Measurements from ENCODE around the gene KMT2B.

The KMT2B gene

DNA sequence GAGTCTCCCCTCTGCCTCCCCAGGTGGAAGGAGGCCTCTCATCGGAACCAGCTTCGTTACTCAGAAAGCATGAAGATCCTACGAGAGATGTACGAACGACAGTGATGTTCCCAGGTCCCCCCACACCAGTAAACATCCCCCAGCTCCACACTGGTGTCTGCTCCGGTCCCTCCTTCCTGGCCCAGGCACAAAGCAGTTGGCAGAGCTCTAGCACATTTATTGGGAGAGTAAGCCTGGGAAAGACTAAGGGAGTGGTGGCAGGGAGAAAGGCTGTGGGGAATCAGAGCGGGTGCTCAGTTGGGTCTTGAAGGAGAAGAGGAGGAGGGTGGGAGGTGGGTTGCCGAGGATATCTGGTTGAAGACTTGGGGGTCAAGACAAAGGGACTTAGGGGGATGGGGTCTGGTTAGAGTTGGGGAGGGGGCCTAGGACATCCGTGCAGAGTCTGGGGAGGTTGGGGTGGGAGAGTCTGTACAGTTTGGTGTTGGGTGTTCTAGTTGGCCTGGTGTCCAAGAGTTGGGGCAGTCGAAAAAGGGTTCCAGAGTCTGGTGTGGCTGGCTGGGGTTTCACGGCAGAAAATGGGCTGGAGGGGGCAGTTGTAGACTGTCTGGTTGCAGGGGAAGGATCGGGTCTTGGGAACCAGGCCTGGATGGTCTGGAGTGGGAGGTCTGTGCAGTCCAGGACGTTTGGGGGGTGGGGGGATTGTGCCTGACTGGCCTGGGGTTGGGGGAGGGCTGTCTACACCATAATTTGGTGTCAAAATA, 36.7 kb downstream of the KMT2B start:
- TF ChIP-seq, protein P1, sequence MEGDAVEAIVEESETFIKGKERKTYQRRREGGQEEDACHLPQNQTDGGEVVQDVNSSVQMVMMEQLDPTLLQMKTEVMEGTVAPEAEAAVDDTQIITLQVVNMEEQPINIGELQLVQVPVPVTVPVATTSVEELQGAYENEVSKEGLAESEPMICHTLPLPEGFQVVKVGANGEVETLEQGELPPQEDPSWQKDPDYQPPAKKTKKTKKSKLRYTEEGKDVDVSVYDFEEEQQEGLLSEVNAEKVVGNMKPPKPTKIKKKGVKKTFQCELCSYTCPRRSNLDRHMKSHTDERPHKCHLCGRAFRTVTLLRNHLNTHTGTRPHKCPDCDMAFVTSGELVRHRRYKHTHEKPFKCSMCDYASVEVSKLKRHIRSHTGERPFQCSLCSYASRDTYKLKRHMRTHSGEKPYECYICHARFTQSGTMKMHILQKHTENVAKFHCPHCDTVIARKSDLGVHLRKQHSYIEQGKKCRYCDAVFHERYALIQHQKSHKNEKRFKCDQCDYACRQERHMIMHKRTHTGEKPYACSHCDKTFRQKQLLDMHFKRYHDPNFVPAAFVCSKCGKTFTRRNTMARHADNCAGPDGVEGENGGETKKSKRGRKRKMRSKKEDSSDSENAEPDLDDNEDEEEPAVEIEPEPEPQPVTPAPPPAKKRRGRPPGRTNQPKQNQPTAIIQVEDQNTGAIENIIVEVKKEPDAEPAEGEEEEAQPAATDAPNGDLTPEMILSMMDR (IDR thresholded peaks at IDR 0.05; ENCODE audit: insufficient read depth, low read depth, low read length, missing control alignments) = no peak
- no peak for DNase-seq (ENCODE audit: low read depth)
- H3K4me3 ChIP-seq (ENCODE audit: low read length) = no peak overlapping the region

GRCh38 chr19:35755131-35755549, 37.3 kb downstream of the KMT2B start:
- no peak for DNase-seq (ENCODE audit: low read depth)
- TF ChIP-seq, protein P1 (IDR thresholded peaks at IDR 0.05; ENCODE audit: insufficient read depth, low read depth, low read length, missing control alignments) = no peak
- H3K4me3 ChIP-seq (ENCODE audit: low read length) = peak overlapping the region; percentile 22

DNA sequence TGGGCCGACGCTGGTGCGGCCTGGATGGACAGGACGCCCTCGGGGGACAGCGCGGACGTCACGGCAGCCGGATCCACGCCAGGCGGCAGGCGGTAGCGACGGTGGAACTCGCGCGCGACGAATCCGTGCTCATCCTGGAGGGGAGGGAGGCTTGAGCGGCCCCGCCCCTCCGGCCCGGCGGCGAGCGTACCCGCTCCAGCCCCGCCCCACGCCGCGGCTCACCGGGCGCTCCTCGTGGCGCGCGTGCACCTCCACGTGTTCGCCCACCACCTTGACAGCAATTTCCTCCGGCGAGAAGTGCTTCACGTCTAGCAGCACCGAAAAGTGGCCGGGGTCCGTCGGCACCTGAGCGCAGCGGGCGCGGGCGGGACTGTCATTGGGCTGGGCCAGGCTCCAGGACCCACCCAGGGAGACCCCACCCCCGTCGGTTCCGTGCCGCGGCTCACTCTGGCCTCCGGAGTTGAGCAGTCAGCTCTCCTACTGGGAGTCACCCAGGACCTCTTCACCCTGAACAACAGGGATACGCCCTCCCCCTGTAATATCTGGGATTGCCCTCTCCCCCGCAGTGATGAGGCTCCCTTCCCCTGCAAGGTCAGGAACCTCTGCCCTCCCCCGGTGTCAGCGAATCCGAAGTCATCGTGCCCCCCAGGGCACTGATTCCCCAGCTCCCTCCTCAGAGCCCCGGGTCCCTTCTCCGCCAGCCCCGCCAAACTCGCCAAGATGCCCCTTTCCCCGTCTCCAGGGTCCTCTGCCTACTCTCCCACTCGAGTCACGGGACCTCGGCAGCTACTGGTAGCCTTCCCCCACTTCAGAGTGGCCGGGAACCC, 38.0 kb downstream of the KMT2B start:
- TF ChIP-seq, protein P1 (IDR thresholded peaks at IDR 0.05; ENCODE audit: insufficient read depth, low read depth, low read length, missing control alignments) = no peak
- H3K4me3 ChIP-seq (ENCODE audit: low read length) = peak overlapping the region; percentile 28
- DNase-seq (ENCODE audit: low read depth) = peak; percentile 55

DNA sequence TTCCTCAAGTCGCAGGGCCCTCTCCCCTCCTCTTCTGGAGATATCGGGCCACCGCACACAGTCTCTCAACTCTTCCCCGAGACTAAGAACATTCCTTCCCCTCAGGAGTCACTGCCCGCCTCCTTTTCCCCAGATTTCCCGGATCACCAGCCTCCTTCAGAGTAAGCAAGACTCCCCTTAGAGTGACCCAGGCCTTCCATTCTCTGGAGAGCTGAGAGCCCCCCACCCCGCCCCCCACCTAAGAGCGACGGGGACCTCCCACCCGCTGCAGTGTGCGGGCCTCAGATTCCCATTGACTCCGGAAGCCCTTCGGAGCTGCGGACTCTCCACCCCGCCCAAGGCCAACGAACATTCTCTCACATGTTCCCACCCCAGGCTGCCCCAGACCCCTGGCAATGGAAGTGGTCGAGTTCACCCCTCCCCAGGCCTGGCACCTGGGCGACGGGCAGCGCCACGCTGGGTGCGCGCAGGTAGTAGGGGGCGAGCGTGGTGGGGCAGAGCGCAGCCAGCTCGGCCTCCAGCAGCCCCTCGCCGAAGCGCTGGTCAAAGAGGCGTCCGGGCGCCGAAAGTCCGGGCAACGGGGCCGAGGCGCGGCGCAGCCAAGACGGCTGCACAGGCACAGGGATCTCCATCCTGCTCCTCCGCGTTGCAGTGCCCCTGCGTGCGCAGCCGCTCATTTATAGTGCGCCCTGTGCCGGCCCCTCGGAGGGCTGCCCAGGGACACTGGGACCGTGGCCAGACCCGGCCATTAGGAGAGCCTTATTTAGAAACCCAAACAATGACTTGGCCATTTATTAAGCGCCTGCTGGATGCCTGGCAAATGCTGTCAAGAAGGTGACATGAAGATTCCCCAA, 38.8 kb downstream of the KMT2B start, which contains the start of gene HSPB6:
Gene HSPB6 (minus strand): TSS at position 653 of the 854 bp plus-strand sequence. CDS start 21 bp downstream, at position 632.
- TF ChIP-seq, protein P1 (IDR thresholded peaks at IDR 0.05; ENCODE audit: insufficient read depth, low read depth, low read length, missing control alignments) = no peak
- H3K4me3 ChIP-seq (ENCODE audit: low read length) = peak within 1 kb of the TSS; percentile 99
- DNase-seq (ENCODE audit: low read depth) = no peak

- TF ChIP-seq, protein P1 (IDR thresholded peaks at IDR 0.05; ENCODE audit: insufficient read depth, low read depth, low read length, missing control alignments) = no peak
- no peak for DNase-seq (ENCODE audit: low read depth)
- peak overlapping the region; percentile 41 for H3K4me3 ChIP-seq (ENCODE audit: low read length)
Observed at GRCh38 chr19:35757231-35757748, 39.5 kb downstream of the KMT2B start.

Data from epithelial cell of esophagus (primary cell).